ENCODE measurements around the gene DHDH.

DNA sequence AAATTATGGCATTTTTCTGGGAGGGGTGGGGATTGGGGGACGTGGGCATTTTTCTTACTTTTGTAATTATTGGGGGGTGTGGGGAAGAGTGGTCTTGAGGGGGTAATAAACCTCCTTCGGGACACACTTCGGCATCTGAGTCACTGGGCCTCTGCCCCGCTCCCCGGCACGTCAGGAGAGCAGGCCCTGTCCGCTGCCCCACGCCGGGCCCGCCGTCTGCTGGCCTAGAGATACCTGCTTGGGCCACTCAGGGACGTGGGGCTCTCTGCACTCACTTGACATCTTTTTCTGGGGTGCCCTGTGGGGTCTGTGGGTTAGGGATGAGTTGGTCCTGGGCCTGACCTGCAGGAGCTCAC lies 28.2 kb downstream of the DHDH start:
- TF ChIP-seq, protein P1, sequence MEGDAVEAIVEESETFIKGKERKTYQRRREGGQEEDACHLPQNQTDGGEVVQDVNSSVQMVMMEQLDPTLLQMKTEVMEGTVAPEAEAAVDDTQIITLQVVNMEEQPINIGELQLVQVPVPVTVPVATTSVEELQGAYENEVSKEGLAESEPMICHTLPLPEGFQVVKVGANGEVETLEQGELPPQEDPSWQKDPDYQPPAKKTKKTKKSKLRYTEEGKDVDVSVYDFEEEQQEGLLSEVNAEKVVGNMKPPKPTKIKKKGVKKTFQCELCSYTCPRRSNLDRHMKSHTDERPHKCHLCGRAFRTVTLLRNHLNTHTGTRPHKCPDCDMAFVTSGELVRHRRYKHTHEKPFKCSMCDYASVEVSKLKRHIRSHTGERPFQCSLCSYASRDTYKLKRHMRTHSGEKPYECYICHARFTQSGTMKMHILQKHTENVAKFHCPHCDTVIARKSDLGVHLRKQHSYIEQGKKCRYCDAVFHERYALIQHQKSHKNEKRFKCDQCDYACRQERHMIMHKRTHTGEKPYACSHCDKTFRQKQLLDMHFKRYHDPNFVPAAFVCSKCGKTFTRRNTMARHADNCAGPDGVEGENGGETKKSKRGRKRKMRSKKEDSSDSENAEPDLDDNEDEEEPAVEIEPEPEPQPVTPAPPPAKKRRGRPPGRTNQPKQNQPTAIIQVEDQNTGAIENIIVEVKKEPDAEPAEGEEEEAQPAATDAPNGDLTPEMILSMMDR (IDR thresholded peaks at IDR 0.05; ENCODE audit: low read depth, low read length, poor library complexity, severe bottlenecking): no peak
- TF ChIP-seq EZH2phosphoT487 (IDR thresholded peaks at IDR 0.05; ENCODE audit: borderline replicate concordance, low read length): no peak

All from DOHH2 (cell line).